ENCODE data around the gene C1orf198. TPM values are rescaled to one million over a fixed set of nuclear protein-coding genes. Genes with fewer than 3 reads are reported as not detected.

C1orf198 gene
- polyA plus RNA-seq, 1 of the 3 experiments (the other 2 are of a cell fraction), result 12.3 TPM

DNA sequence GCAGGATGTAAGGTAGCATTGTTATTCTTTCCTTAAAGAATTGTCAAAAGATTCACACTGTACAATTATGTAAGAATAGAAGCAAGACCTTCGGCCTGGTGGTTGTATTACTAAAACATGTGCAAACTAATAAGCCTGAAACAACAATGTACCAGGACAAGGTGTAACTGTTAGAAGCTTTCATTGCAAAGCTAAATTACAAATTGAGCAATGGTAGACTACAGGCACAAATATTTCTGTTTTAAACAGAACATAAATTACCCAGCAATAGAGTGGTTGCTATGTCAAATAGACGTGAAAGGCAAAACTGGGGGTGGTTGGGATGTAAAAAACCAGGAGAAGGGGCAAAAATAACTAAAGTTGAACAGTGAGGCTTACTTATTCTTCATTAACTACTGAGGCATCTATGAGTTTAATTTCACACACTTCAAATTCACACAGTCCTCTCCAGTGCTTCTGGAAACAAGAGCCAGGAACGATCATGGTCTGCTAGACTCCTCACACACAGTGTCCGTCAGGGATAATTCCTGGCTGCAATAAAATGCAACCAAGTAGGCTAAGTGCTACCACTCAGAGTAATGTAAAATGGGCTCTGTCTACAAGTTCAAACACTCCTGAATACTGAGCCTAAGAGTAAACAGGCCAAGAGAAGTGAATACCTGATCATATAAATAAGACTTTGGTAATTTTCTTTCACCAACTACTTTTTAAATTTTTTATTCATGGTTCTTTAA, 39.3 kb upstream of the C1orf198 start:
- peaks cover 0 to 37% of the 10 kb centered on the region in 2 experiments for H3K36me3 ChIP-seq (replicated peaks in 1 of 2; ENCODE audit: control insufficient read depth in 1 of 2, insufficient read depth in 2 of 2, low read length in 1 of 2)
- H3K9me3 ChIP-seq, result no peaks in the 10 kb centered on the region
- H4K20me1 ChIP-seq (ENCODE audit: insufficient read depth), result no peaks in the 10 kb centered on the region
- CTCF ChIA-PET, result interaction anchor here (1.9 kb wide), 1 partner anchor 10 kb away, joined by 7 read pairs; no protein-coding TSS in a partner anchor
- TF ChIP-seq MXI1 (IDR thresholded peaks at IDR 0.05; ENCODE audit: low read depth, low read length) (no peak), TAF1 (IDR thresholded peaks at IDR 0.05; ENCODE audit: borderline replicate concordance, low read depth, low read length) (no peak), GATA2 (CRISPR knock-in tag; IDR thresholded peaks at IDR 0.05) (no peak)
- H3F3A ChIP-seq (replicated peaks; ENCODE audit: insufficient read depth), result no peaks in the 10 kb centered on the region
- POLR2A ChIA-PET, result no interaction called here
- no peaks in the 10 kb centered on the region for H3K9me2 ChIP-seq
- DNase-seq, result no peak
- H3K79me2 ChIP-seq (ENCODE audit: insufficient read depth), result no peaks in the 10 kb centered on the region
- H3K4me1 ChIP-seq (ENCODE audit: control insufficient read depth in 1 of 2, insufficient read depth in 2 of 2, low read depth in 1 of 2, low read length in 1 of 2), result no peaks in the 10 kb centered on the region; a peak in 1 of 4 replicates
- no peak overlapping the region for H3K4me3 ChIP-seq (ENCODE audit: low read depth in 2 of 2, low read length in 1 of 2)
- 92% methylated on average over 4 of the region's 4 CpGs for WGBS (ENCODE audit: low lambda C conversion rate)
- H3K9ac ChIP-seq, result no peak overlapping the region
- no peak overlapping the region for H2AFZ ChIP-seq (ENCODE audit: low read depth)
- no peak overlapping the region for H3K27ac ChIP-seq (ENCODE audit: low read depth in 2 of 2, low read length in 1 of 2)
- H3K27me3 ChIP-seq (ENCODE audit: insufficient read depth), result no peaks in the 10 kb centered on the region
- no peak overlapping the region for H3K4me2 ChIP-seq

GRCh38 chr1:230906226-230906625, 37.9 kb upstream of the C1orf198 start:
- Histone ChIP-seq H3K9me3 (no peaks in the 10 kb centered on the region), H2AFZ (ENCODE audit: low read depth) (no peak overlapping the region), H3K9me2 (no peaks in the 10 kb centered on the region), H3K79me2 (ENCODE audit: insufficient read depth) (no peaks in the 10 kb centered on the region), H3K36me3 (replicated peaks in 1 of 2; ENCODE audit: control insufficient read depth in 1 of 2, insufficient read depth in 2 of 2, low read length in 1 of 2) (peaks cover 0 to 29% of the 10 kb centered on the region in 2 experiments), H3K4me3 (ENCODE audit: low read depth in 2 of 2, low read length in 1 of 2) (no peak overlapping the region), H3K4me1 (ENCODE audit: control insufficient read depth in 1 of 2, insufficient read depth in 2 of 2, low read depth in 1 of 2, low read length in 1 of 2) (no peaks in the 10 kb centered on the region; a peak in 1 of 4 replicates), H3K27me3 (ENCODE audit: insufficient read depth) (no peaks in the 10 kb centered on the region), H3K27ac (ENCODE audit: low read depth in 2 of 2, low read length in 1 of 2) (no peak overlapping the region), H3K4me2 (no peak overlapping the region), H3F3A (replicated peaks; ENCODE audit: insufficient read depth) (no peaks in the 10 kb centered on the region), H3K9ac (no peak overlapping the region), H4K20me1 (ENCODE audit: insufficient read depth) (no peaks in the 10 kb centered on the region)
- ChIA-PET CTCF (interaction anchor here (1.1 to 1.4 kb wide), 2 partner anchors 10 to 19 kb away, joined by 3 read pairs; no protein-coding TSS in a partner anchor), POLR2A (no interaction called here)
- WGBS (ENCODE audit: low lambda C conversion rate), result 97% methylated on average over 2 of the region's 2 CpGs
- no peak for DNase-seq
- no peak for TF ChIP-seq MXI1 (IDR thresholded peaks at IDR 0.05; ENCODE audit: low read depth, low read length)
- no peak for TF ChIP-seq RXRA (IDR thresholded peaks at IDR 0.05; ENCODE audit: borderline replicate concordance, low read depth)
- no peak for TF ChIP-seq SMC3 (IDR thresholded peaks at IDR 0.05; ENCODE audit: low read depth, low read length)
- TF ChIP-seq, protein P1, sequence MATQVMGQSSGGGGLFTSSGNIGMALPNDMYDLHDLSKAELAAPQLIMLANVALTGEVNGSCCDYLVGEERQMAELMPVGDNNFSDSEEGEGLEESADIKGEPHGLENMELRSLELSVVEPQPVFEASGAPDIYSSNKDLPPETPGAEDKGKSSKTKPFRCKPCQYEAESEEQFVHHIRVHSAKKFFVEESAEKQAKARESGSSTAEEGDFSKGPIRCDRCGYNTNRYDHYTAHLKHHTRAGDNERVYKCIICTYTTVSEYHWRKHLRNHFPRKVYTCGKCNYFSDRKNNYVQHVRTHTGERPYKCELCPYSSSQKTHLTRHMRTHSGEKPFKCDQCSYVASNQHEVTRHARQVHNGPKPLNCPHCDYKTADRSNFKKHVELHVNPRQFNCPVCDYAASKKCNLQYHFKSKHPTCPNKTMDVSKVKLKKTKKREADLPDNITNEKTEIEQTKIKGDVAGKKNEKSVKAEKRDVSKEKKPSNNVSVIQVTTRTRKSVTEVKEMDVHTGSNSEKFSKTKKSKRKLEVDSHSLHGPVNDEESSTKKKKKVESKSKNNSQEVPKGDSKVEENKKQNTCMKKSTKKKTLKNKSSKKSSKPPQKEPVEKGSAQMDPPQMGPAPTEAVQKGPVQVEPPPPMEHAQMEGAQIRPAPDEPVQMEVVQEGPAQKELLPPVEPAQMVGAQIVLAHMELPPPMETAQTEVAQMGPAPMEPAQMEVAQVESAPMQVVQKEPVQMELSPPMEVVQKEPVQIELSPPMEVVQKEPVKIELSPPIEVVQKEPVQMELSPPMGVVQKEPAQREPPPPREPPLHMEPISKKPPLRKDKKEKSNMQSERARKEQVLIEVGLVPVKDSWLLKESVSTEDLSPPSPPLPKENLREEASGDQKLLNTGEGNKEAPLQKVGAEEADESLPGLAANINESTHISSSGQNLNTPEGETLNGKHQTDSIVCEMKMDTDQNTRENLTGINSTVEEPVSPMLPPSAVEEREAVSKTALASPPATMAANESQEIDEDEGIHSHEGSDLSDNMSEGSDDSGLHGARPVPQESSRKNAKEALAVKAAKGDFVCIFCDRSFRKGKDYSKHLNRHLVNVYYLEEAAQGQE (IDR thresholded peaks at IDR 0.05; ENCODE audit: low read depth, low read length), result no peak
- TF ChIP-seq EP300 (IDR thresholded peaks at IDR 0.05; ENCODE audit: borderline replicate concordance in 1 of 2, low read depth in 1 of 2, low read length in 1 of 2), result no peak
- no peak for TF ChIP-seq IRF3 (IDR thresholded peaks at IDR 0.05; ENCODE audit: low read depth, low read length)
- no peak for TF ChIP-seq FOSL2 (IDR thresholded peaks at IDR 0.05; ENCODE audit: borderline replicate concordance, low read depth)
- no peak for TF ChIP-seq ZBTB33 (IDR thresholded peaks at IDR 0.05; ENCODE audit: borderline replicate concordance, low read depth)
- TF ChIP-seq CHD2 (IDR thresholded peaks at IDR 0.05; ENCODE audit: low read length, partially characterized antibody), result no peak
- TF ChIP-seq NFIC (IDR thresholded peaks at IDR 0.05; ENCODE audit: borderline replicate concordance), result no peak
- no peak for TF ChIP-seq TAF1 (IDR thresholded peaks at IDR 0.05; ENCODE audit: borderline replicate concordance, low read depth, low read length)
- TF ChIP-seq, protein P2, sequence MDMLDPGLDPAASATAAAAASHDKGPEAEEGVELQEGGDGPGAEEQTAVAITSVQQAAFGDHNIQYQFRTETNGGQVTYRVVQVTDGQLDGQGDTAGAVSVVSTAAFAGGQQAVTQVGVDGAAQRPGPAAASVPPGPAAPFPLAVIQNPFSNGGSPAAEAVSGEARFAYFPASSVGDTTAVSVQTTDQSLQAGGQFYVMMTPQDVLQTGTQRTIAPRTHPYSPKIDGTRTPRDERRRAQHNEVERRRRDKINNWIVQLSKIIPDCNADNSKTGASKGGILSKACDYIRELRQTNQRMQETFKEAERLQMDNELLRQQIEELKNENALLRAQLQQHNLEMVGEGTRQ (IDR thresholded peaks at IDR 0.05; ENCODE audit: borderline replicate concordance, low read depth, low read length), result no peak
